VCaP (cell line): ENCODE data around the gene MEI4.

Experiments used
- H3K27ac ChIP-seq: fragments of 450-650 bp; 2 replicates; pipeline ENCODE4 v1.5.1; 2017
- TF ChIP-seq, protein P1 (sequence below): fragments of 450-650 bp; conservative IDR thresholded peaks from 2 replicates; pipeline ENCODE4 v1.5.1; 2017; ENCODE audit warnings: mild to moderate bottlenecking, moderate library complexity

The MEI4 gene

DNA sequence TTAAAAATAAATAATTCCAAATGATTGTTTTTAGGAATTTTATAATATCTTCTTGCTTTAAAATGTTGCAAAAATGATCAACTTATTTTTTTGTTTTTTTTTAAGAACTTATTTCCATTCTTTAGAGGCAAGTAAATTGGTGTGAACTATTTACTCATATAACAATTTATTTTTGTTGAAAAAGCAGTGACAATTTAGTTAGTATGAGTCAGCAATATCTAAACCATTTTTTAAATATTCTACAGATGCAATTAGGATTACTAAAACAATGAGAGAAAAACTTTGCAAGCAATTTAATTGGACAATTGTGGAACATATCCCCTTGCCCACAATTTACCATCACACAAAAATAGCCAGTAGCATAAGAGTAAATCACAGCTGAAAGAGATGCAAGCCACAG lies 319.5 kb downstream of the MEI4 start:
- H3K27ac ChIP-seq = no peak overlapping the region
- TF ChIP-seq, protein P1, sequence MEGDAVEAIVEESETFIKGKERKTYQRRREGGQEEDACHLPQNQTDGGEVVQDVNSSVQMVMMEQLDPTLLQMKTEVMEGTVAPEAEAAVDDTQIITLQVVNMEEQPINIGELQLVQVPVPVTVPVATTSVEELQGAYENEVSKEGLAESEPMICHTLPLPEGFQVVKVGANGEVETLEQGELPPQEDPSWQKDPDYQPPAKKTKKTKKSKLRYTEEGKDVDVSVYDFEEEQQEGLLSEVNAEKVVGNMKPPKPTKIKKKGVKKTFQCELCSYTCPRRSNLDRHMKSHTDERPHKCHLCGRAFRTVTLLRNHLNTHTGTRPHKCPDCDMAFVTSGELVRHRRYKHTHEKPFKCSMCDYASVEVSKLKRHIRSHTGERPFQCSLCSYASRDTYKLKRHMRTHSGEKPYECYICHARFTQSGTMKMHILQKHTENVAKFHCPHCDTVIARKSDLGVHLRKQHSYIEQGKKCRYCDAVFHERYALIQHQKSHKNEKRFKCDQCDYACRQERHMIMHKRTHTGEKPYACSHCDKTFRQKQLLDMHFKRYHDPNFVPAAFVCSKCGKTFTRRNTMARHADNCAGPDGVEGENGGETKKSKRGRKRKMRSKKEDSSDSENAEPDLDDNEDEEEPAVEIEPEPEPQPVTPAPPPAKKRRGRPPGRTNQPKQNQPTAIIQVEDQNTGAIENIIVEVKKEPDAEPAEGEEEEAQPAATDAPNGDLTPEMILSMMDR = no peak
